ENCODE data around the gene CDC42SE1. TPM values are rescaled to one million over a fixed set of nuclear protein-coding genes. Genes with fewer than 3 reads are reported as not detected.

The CDC42SE1 gene
- total RNA-seq, 2 experiments from 2014 or later: 214 to 235 TPM

DNA sequence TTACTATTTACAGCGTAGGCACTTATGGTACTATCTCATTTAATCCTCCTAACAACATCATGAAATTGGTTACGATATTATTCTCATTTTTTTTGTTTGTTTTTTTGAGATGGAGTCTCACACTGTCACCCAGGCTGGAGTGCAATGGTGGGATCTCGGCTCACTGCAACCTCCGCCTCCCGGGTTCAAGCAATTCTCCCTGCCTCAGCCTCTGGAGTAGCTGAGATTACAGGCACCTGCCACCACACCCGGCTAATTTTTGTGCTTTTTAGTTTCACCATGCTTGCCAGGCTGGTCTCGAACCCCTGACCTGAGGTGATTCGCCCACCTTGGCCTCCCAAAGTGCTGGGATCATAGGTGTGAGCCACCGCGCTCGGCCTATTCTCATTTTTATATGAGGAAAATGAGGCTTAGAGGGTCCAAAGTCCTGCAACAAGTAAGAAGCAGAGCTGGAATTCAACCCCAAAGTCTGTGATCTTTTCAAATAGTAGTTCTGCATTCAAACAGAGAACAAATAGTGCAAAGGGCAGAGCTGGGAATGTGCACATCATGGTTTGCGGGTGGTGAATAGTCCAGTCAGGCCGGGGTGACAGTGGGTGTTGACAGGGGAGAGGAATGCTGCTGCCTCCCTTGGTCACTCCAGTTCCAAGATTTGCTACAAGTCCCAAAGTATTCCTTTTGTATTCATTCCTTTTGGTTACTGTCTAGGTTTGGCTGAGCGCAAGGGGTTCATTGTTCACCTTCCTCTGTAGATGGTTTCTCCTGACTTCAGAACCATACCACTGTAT, 46.5 kb downstream of the CDC42SE1 start:
- Mint-ChIP-seq H3K9me3 (ENCODE audit: low read depth) (no peaks in the 10 kb centered on the region), H3K36me3 (no peaks in the 10 kb centered on the region), H3K27me3 (no peaks in the 10 kb centered on the region), H3K4me3 (no peak overlapping the region), H3K4me1 (peaks cover 31% of the 10 kb centered on the region), H3K27ac (no peak overlapping the region)
- CTCF ChIA-PET: interaction anchor here (0.8 to 3.5 kb wide), 3 partner anchors 12 to 78 kb away, joined by 3 to 18 read pairs (median 3); partner anchors contain the start of gene GABPB2
- DNase-seq: no peak
- no peak for ATAC-seq

DNA sequence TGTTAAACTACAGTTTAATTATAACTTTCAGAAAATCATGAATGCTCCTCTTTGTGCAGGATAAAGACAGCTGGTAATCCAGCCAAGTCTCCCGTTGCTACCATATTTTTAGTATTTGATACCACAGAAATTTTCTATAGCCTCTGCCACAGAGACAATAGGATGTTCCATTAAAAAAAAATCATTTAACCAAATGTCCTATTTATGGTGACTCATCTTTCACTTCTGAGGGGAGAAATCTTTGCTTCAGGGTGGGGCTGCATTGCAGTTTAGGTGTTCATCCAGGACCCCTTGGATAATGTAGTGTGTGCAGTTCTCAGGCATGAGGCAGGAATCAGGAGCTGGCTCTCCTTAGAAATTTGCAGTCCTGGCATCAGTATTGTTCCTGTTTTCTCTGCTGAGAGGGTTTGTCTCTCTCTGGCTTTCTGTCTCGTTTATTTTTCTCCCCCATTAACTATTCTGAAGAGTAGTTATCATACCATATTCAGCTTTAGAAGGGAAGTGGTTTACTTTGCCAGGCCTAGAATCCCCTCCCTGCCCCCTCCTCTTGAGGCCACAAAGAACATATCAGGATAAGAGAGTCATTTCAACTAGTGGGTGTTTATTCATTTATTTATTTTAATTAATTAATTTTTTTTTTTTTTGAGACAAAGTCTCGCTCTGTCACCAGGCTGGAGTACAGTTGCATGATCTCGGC, 48.1 kb downstream of the CDC42SE1 start:
- Mint-ChIP-seq H3K27me3 (no peaks in the 10 kb centered on the region), H3K36me3 (no peaks in the 10 kb centered on the region), H3K4me1 (peaks cover 47% of the 10 kb centered on the region), H3K27ac (no peak overlapping the region), H3K9me3 (ENCODE audit: low read depth) (no peaks in the 10 kb centered on the region), H3K4me3 (no peak overlapping the region)
- ATAC-seq (no peak), DNase-seq (no peak)
- CTCF ChIA-PET: interaction anchor here (0.5 to 3.5 kb wide), 8 partner anchors 9 to 494 kb away, joined by 3 to 18 read pairs (median 4); partner anchors contain the start of gene C1orf56

DNA sequence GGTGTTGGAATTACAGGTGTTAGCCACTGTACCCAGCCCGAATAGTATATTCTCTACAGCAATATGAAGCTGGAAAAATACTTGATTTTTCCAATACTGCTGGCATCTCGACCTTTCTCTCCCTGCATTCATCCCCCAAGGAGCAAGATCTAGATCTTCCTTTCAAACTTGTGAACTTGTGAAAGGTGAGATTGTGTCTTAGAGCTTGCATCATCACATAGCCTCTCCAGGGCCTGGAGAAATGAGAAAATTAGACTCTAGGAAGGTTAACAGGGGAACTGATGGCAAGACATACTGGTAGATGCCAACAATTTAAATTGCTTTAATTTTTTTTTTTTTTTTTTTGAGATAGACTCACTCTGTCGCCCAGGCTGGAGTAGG, 49.1 kb downstream of the CDC42SE1 start:
- H3K4me1 Mint-ChIP-seq: peaks cover 56% of the 10 kb centered on the region
- H3K27ac Mint-ChIP-seq: no peak overlapping the region
- no peak overlapping the region for H3K4me3 Mint-ChIP-seq
- no peaks in the 10 kb centered on the region for H3K27me3 Mint-ChIP-seq
- H3K9me3 Mint-ChIP-seq (ENCODE audit: low read depth): no peaks in the 10 kb centered on the region
- DNase-seq (no peak), ATAC-seq (no peak)
- CTCF ChIA-PET: interaction anchor here (0.7 to 3.5 kb wide), 4 partner anchors 14 to 129 kb away, joined by 3 to 18 read pairs (median 7); partner anchors contain the start of gene C1orf56
- H3K36me3 Mint-ChIP-seq: no peaks in the 10 kb centered on the region

- H3K4me1 Mint-ChIP-seq: peaks cover 58% of the 10 kb centered on the region
- no peaks in the 10 kb centered on the region for H3K36me3 Mint-ChIP-seq
- no peaks in the 10 kb centered on the region for H3K9me3 Mint-ChIP-seq (ENCODE audit: low read depth)
- no peaks in the 10 kb centered on the region for H3K27me3 Mint-ChIP-seq
- ATAC-seq (no peak), DNase-seq (no peak)
- H3K27ac Mint-ChIP-seq: peak overlapping the region; percentile 94
- peak overlapping the region; percentile 99 for H3K4me3 Mint-ChIP-seq
- CTCF ChIA-PET: interaction anchor here (0.6 to 3.5 kb wide), 4 partner anchors 15 to 140 kb away, joined by 3 to 18 read pairs (median 7); partner anchors contain the start of gene C1orf56
Observed at GRCh38 chr1:151009674-151010345, 49.6 kb downstream of the CDC42SE1 start.

DNA sequence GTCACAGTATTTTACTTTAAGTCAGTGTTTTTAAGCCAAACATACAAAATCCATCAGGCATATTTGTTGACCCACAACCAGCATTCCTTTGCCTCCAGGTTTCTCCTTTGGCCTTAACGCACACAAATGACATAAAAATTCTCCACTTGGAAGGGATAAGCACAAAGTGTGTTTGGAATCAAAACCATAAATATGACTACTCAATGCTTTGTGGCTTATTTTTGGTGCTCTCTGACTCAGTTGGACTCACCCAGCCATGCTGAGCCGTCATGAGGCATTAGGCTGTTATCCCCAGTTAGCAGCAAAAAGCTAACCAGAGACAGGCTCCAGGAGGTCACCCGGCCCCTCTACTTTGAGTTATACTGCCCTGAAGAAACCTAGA, 50.2 kb downstream of the CDC42SE1 start:
- CTCF ChIA-PET: interaction anchor here (0.6 to 2.3 kb wide), 3 partner anchors 15 to 140 kb away, joined by 3 to 10 read pairs (median 4); partner anchors contain the start of gene C1orf56
- Mint-ChIP-seq H3K4me3 (peak overlapping the region; percentile 99), H3K27me3 (no peaks in the 10 kb centered on the region), H3K27ac (peak overlapping the region; percentile 94), H3K36me3 (no peaks in the 10 kb centered on the region), H3K4me1 (peaks cover 61% of the 10 kb centered on the region), H3K9me3 (ENCODE audit: low read depth) (no peaks in the 10 kb centered on the region)
- DNase-seq (no peak), ATAC-seq (no peak)

DNA sequence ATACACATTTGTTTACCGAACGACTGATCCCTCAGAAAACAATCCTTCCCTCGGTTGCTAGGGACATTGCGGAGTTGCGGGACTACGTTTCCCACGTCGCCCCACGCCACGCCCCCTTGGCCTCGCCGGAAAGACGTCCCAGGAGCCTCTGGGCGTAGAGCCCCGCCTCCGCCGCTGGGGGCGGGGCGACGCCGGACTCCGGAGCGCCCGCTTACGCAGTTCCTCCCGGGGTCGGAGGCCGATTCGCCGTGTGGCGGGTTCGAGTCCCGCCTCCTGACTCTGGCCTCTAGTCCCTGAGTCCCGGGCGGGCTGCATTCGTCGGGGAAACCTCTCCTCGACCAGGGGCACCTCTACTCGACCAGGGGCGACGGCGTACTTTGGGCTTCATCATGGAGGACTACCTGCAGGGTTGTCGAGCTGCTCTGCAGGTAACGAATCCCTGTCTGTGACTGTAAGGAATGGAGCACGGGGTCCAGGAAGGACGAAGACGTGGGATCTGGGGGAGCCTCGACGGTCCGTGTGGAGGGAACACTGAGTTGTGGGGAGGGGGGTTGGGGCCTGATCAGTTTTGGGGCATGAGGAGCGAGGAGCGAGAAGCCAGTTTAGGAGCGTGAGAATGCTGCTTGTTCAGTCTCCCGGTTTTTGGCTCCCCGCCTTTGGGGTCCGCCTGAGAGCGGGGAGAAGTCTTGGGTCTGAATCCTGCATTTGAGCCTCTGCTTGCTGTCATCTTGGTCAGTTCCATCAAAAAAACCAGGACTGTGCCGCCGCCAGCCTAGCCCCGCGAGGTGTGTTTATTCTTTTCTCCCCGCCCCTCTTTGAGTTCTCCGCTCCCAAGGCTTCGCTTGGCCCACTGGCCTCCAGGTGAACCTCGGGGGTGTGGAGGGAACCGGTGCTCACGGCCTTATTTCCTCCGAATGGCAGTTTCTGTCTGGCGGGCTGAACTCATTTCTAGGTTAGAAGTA, 50.9 kb downstream of the CDC42SE1 start, which contains the start of gene PRUNE1:
Gene PRUNE1 (plus strand): TSS at position 206 of the 962 bp plus-strand sequence. CDS start 184 bp downstream, at position 390.
- CTCF ChIA-PET: interaction anchor here (2.3 kb wide), 1 partner anchor 40 kb away, joined by 10 read pairs; the partner anchor contains the start of gene C1orf56
- H3K4me3 Mint-ChIP-seq: peak within 1 kb of the TSS; percentile 99

GRCh38 chr1:151007853-151008243, 51.6 kb downstream of the CDC42SE1 start:
- DNase-seq: no peak
- Mint-ChIP-seq H3K27ac (peak overlapping the region; percentile 94), H3K4me3 (peak overlapping the region; percentile 99), H3K9me3 (ENCODE audit: low read depth) (no peaks in the 10 kb centered on the region), H3K36me3 (no peaks in the 10 kb centered on the region), H3K4me1 (peaks cover 69% of the 10 kb centered on the region), H3K27me3 (no peaks in the 10 kb centered on the region)
- CTCF ChIA-PET: interaction anchor here (1.2 to 7.2 kb wide), 3 partner anchors 12 to 27 kb away, joined by 3 to 81 read pairs (median 42); partner anchors contain the start of gene ANXA9
- peak; percentile 5 for ATAC-seq

More for the DNA sequence above, 50.9 kb downstream of the CDC42SE1 start, which contains the start of gene PRUNE1:
- Mint-ChIP-seq H3K27me3 (no peaks in the 10 kb centered on the region), H3K36me3 (no peaks in the 10 kb centered on the region), H3K4me1 (peaks cover 63% of the 10 kb centered on the region), H3K9me3 (ENCODE audit: low read depth) (no peaks in the 10 kb centered on the region), H3K27ac (peak within 1 kb of the TSS; percentile 94)
- peak; percentile 94 for ATAC-seq
- peak; percentile 97 for DNase-seq

DNA sequence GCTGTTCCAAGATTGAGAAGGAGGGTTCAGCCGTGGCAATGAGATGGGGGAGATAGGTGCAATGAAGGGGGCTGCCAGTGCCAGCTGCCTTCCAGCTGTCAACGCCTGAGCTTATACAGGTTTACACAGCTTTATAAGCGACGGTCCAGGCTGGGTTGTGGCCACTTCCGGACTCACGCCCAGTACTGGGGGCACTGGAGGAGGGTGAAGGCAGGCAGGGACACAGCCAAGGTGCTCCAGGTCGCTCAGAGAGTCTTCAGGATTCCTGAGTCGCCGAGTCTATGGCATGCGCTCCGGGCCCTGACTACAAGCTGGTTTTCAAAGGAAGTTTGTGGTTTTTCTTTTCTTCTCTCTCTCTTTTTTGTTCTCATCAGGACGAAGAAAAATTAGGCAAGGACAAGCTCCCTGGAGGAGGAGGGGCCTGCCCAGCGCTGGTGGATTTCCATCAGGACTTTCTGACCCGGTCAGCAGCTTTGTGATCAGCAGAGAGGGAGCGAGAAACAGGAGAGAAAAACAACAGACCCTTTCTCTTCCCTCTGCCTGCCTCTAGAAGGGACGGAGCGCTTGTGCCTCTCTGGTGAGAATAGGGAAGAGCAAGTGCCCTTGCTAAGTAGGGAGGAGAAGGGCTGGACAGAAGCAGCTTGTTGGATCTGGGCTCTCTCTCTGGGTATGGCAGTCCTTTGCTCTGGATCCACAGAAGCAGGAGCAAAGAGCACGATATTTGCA, 52.9 kb downstream of the CDC42SE1 start, which contains the start of gene MINDY1:
Gene MINDY1 (minus strand): TSS at position 576 of the 726 bp plus-strand sequence. CDS start 4,285 bp downstream, outside the sequence.
- peak within 1 kb of the TSS; percentile 94 for H3K27ac Mint-ChIP-seq
- peak within 1 kb of the TSS; percentile 99 for H3K4me3 Mint-ChIP-seq
- ATAC-seq (peak; percentile 14), DNase-seq (peak; percentile 59)
- H3K4me1 Mint-ChIP-seq: peaks cover 69% of the 10 kb centered on the region
- CTCF ChIA-PET: interaction anchor here (0.5 to 7.2 kb wide), 21 partner anchors 10 to 751 kb away, joined by 3 to 81 read pairs (median 3); partner anchors contain the start of genes ANXA9, C1orf56, CDC42SE1 and GABPB2
- H3K36me3 Mint-ChIP-seq: no peaks in the 10 kb centered on the region
- H3K9me3 Mint-ChIP-seq (ENCODE audit: low read depth): no peaks in the 10 kb centered on the region
- H3K27me3 Mint-ChIP-seq: no peaks in the 10 kb centered on the region

- peak overlapping the region; percentile 94 for H3K27ac Mint-ChIP-seq
- DNase-seq: no peak
Observed at GRCh38 chr1:151005729-151006319, 53.6 kb downstream of the CDC42SE1 start.

DNA sequence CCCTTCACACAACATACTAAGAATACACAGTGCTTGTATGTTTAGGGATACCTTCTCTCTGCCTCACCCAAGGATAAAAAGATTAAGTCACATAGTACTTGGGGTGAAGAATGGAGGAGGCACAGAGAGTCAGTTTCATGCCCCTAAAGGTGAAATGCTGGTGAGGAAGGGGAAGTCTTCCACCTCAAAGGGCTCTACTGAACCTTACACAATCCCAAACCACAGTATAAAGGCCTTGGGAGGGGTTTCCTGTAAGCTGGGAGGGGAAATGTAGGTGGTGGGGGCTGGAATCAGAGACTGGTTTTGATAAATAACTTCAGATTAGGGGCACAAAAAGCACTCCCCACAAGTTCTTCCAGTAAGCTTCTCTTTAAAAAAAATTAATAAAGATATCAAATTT, 56.2 kb downstream of the CDC42SE1 start:
- ATAC-seq (no peak), DNase-seq (no peak)
- Mint-ChIP-seq H3K4me3 (no peak overlapping the region), H3K9me3 (ENCODE audit: low read depth) (no peaks in the 10 kb centered on the region), H3K27ac (no peak overlapping the region), H3K27me3 (no peaks in the 10 kb centered on the region), H3K36me3 (no peaks in the 10 kb centered on the region), H3K4me1 (peaks cover 53% of the 10 kb centered on the region)
- CTCF ChIA-PET: interaction anchor here (0.7 to 7.2 kb wide), 7 partner anchors 8 to 747 kb away, joined by 3 to 42 read pairs (median 3); partner anchors contain the start of genes ANXA9 and TNFAIP8L2

More at GRCh38 chr1:151005729-151006319, 53.6 kb downstream of the CDC42SE1 start:
- H3K4me3 Mint-ChIP-seq: peak overlapping the region; percentile 99
- ATAC-seq: no peak
- H3K36me3 Mint-ChIP-seq: no peaks in the 10 kb centered on the region
- H3K27me3 Mint-ChIP-seq: no peaks in the 10 kb centered on the region
- CTCF ChIA-PET: interaction anchor here (0.5 to 7.2 kb wide), 19 partner anchors 10 to 750 kb away, joined by 3 to 81 read pairs (median 4); partner anchors contain the start of genes ANXA9, C1orf56, CDC42SE1 and MLLT11
- peaks cover 63% of the 10 kb centered on the region for H3K4me1 Mint-ChIP-seq
- H3K9me3 Mint-ChIP-seq (ENCODE audit: low read depth): no peaks in the 10 kb centered on the region

DNA sequence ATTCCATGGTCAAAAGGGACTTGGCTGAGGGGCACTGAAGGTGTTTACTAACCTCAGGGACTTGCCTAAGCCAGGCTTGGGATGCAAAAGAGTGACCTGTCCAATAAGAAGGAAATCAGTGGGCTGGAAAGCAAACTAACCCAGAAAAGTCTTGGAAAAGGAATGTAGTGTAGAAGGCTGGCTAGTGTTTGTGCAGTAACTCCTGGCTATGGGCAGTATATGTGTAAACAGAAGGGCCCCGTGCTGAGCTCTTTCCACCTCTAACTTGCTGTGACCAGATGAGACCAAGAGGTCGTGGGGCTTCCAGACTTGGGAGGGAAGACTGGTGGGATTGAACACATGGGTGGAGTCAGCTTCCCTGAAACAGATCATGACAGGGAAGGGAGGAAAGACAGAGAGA, 56.8 kb downstream of the CDC42SE1 start:
- no peak for ATAC-seq
- no peak overlapping the region for H3K27ac Mint-ChIP-seq
- H3K36me3 Mint-ChIP-seq: no peaks in the 10 kb centered on the region
- CTCF ChIA-PET: interaction anchor here (0.6 to 7.2 kb wide), 7 partner anchors 9 to 747 kb away, joined by 3 to 42 read pairs (median 3); partner anchors contain the start of gene ANXA9
- DNase-seq: no peak
- H3K4me3 Mint-ChIP-seq: no peak overlapping the region
- no peaks in the 10 kb centered on the region for H3K27me3 Mint-ChIP-seq
- peaks cover 48% of the 10 kb centered on the region for H3K4me1 Mint-ChIP-seq
- H3K9me3 Mint-ChIP-seq (ENCODE audit: low read depth): no peaks in the 10 kb centered on the region
